A673 (cell line): Measurements from ENCODE around the gene FAIM. TPM values are rescaled to one million over a fixed set of nuclear protein-coding genes. Genes with fewer than 3 reads are reported as not detected.

ENCODE experiments used
- BruUV-seq: library from RNA; stranded (reverse); fragments of 400-500 nt; replicated peaks from 2 replicates; lab custom pipeline; 2021; lab: Mats Ljungman, UMichigan
- CTCF ChIA-PET: fragments of 300-600 bp; sonication (Branson Sonifier 250); formaldehyde crosslinking; loops from one replicate; lab custom pipeline; 2022; ENCODE audit warnings: antibody characterized with exemption; lab: Charles Lee
- POLR2A ChIA-PET: fragments of 300-600 bp; sonication (Branson Sonifier 250); formaldehyde crosslinking; loops from one replicate; lab custom pipeline; 2022; ENCODE audit warnings: antibody characterized with exemption; ENCODE audit not compliant: low non-redundant PET; lab: Charles Lee
- DNase-seq: peaks from one replicate; pipeline ENCODE4 v3.0.0-alpha.2; 2015; ENCODE audit warnings: low spot score
- H3K27ac ChIP-seq: fragments of 200-600 bp; sonication (generic); 2 replicates; pipeline ENCODE4 v1.5.1; 2016; ENCODE audit warnings: mixed run types, low read depth, mild to moderate bottlenecking, mixed read lengths, antibody characterized with exemption, low read length; ENCODE audit not compliant: poor library complexity, severe bottlenecking
- H3K27me3 ChIP-seq: fragments of 200-600 bp; sonication (generic); replicated peaks from 2 replicates; pipeline ENCODE4 v1.6.1; 2017; ENCODE audit warnings: mixed run types, low read depth, mild to moderate bottlenecking, mixed read lengths, antibody characterized with exemption, low read length; ENCODE audit not compliant: insufficient read depth, poor library complexity
- H3K36me3 ChIP-seq: fragments of 200-600 bp; sonication (generic); 2 replicates; pipeline ENCODE4 v1.6.1; 2016; ENCODE audit warnings: mixed run types, mild to moderate bottlenecking, mixed read lengths, antibody characterized with exemption, low read length; ENCODE audit not compliant: insufficient read depth, poor library complexity, severe bottlenecking
- H3K4me1 ChIP-seq: fragments of 200-600 bp; sonication (generic); 2 replicates; pipeline ENCODE4 v1.6.1; 2017; ENCODE audit warnings: mixed run types, mild to moderate bottlenecking, mixed read lengths, antibody characterized with exemption, low read length; ENCODE audit not compliant: insufficient read depth, poor library complexity, severe bottlenecking
- H3K4me3 ChIP-seq: fragments of 200-600 bp; sonication (generic); 2 replicates; pipeline ENCODE4 v1.5.1; 2016; ENCODE audit warnings: low read depth, mixed run types, mild to moderate bottlenecking, mixed read lengths, low read length; ENCODE audit not compliant: poor library complexity, severe bottlenecking
- H3K9me3 ChIP-seq: fragments of 200-600 bp; sonication (generic); 2 replicates; pipeline ENCODE4 v1.6.1; 2016; ENCODE audit warnings: mixed run types, low read depth, mild to moderate bottlenecking, mixed read lengths, antibody characterized with exemption, low read length; ENCODE audit not compliant: poor library complexity, severe bottlenecking
- EZH2 ChIP-seq: fragments of 200-600 bp; sonication (generic); IDR thresholded peaks from 2 replicates; pipeline ENCODE4 v1.6.1; 2017; ENCODE audit warnings: borderline replicate concordance, low read depth, mild to moderate bottlenecking, mixed read lengths, antibody characterized with exemption, low read length; ENCODE audit not compliant: poor library complexity, severe bottlenecking
- intact Hi-C: fragments of 100-400 bp; cut with micrococcal nuclease; formaldehyde crosslinking; loops from one replicate; pipeline ENCODE4 v1.10.0; 2022; ENCODE audit not compliant: unreplicated experiment
- total RNA-seq: library from RNA; stranded (reverse); gene quantifications from 2 replicates; pipeline ENCODE4 v1.2.3, GENCODE V29; 2021
- TF ChIP-seq, protein P1 (sequence below): fragments of 300-800, 200-600 bp; sonication (generic); conservative IDR thresholded peaks from 2 replicates; pipeline ENCODE4 v1.5.1; 2017; ENCODE audit warnings: low read depth, mild to moderate bottlenecking, antibody characterized with exemption, low read length, moderate library complexity, mixed read lengths

Gene FAIM
- total RNA-seq, 1 experiment from 2014 or later = 15.0 TPM

DNA sequence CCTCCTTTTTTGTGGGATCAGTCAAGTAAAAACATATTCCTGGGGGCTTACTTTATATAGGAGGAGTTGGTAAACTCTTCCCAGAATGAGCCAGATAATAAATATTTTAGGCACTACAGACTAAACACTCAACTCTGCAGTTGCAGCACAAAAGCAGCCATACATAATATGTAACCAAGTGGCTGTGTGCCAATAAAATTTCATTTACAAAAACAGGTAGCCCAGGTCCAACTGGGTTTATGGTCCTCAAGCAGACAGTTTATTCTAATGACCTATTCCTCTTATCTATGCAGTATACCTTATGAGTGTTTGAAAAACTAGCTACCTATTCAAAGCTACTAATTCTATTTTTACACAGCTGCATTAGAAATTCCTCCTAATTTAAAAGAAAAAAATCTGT, 61.8 kb downstream of the FAIM start:
- BruUV-seq = no TSS peak
- Histone ChIP-seq H3K9me3 (peaks cover 9% of the 10 kb centered on the region), H3K4me3 (no peak overlapping the region), H3K27me3 (no peaks in the 10 kb centered on the region), H3K36me3 (peaks cover 5% of the 10 kb centered on the region), H3K27ac (no peak overlapping the region), H3K4me1 (no peaks in the 10 kb centered on the region)
- DNase-seq = no peak
- intact Hi-C loops = no loop called here
- TF ChIP-seq, protein P1, sequence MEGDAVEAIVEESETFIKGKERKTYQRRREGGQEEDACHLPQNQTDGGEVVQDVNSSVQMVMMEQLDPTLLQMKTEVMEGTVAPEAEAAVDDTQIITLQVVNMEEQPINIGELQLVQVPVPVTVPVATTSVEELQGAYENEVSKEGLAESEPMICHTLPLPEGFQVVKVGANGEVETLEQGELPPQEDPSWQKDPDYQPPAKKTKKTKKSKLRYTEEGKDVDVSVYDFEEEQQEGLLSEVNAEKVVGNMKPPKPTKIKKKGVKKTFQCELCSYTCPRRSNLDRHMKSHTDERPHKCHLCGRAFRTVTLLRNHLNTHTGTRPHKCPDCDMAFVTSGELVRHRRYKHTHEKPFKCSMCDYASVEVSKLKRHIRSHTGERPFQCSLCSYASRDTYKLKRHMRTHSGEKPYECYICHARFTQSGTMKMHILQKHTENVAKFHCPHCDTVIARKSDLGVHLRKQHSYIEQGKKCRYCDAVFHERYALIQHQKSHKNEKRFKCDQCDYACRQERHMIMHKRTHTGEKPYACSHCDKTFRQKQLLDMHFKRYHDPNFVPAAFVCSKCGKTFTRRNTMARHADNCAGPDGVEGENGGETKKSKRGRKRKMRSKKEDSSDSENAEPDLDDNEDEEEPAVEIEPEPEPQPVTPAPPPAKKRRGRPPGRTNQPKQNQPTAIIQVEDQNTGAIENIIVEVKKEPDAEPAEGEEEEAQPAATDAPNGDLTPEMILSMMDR = no peak
- no peak for TF ChIP-seq EZH2
- CTCF ChIA-PET = no interaction called here
- POLR2A ChIA-PET = no interaction called here

DNA sequence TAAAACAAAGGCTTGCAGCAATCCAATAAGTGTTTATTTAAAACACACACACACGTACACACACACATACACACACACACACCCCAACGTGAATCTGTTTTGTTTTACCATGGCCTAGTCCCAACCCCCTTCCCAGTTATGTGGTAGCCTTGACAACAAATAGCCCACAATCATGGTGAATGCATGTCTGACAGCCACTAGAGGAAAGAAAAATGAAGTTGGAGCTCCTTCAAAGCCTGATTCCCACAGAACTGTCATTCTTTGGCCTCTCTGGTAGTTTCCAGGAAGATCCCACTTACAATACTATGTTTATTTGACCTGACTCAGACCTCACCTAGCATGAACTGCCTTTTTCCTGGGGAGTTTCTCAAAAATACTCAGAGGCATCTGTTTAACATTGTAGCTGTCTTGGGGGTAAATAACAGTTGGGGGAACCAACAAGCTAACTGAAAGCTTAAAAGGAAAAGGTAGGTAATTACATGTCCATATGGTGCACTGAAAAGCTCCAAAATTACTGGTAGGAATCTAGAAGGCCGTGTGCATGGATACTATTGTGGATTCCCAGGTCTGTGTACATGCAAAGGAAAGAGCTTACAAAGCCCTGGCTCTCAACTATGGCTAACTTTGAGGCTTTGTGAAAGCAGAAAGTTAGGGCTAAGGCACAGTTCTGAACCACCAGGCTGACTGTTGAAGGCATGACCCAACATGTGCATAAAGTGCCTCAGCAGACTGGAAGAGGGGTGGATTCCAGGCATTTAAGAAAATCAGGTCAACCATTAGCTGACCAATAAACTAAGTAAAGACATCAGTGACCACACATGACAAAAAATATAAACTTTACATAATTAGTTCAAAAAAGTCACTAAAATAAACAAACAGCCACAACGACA, 65.3 kb downstream of the FAIM start:
- DNase-seq = no peak
- H3K36me3 ChIP-seq = peaks cover 15% of the 10 kb centered on the region
- TF ChIP-seq EZH2 = no peak
- TF ChIP-seq, protein P1 = no peak
- H3K4me3 ChIP-seq = no peak overlapping the region
- no peak overlapping the region for H3K27ac ChIP-seq
- CTCF ChIA-PET = no interaction called here
- intact Hi-C loops = no loop called here
- H3K27me3 ChIP-seq = no peaks in the 10 kb centered on the region
- no peaks in the 10 kb centered on the region for H3K4me1 ChIP-seq
- BruUV-seq = no TSS peak
- peaks cover 29% of the 10 kb centered on the region for H3K9me3 ChIP-seq
- POLR2A ChIA-PET = no interaction called here

DNA sequence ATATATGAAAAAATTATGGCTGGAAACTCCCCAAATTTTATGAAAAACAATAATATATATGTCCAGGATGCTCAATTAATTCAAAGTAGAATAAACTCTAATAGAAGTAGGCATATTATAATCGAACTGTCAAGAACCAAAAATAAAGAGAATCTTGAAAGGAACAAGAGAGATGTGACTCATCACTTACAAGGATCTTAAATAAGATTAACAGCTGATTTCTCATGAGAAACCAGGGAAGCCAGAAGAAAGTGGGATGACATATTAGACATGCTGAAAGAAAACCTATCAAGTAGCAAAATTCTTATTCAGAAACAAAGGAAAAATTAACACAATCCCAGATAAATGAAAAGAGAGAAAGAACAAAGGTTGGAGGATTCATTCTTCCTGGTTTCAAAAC, 66.8 kb downstream of the FAIM start:
- no peak overlapping the region for H3K27ac ChIP-seq
- H3K4me3 ChIP-seq = no peak overlapping the region
- no TSS peak for BruUV-seq
- intact Hi-C loops = no loop called here
- no peaks in the 10 kb centered on the region for H3K4me1 ChIP-seq
- ChIA-PET POLR2A (no interaction called here), CTCF (no interaction called here)
- H3K36me3 ChIP-seq = peaks cover 15% of the 10 kb centered on the region
- TF ChIP-seq, protein P1 = no peak
- TF ChIP-seq EZH2 = no peak
- peaks cover 29% of the 10 kb centered on the region for H3K9me3 ChIP-seq
- DNase-seq = no peak
- no peaks in the 10 kb centered on the region for H3K27me3 ChIP-seq
